Right atrium auricular region (tissue), 2 donors: ENCODE measurements around the gene COL24A1. TPM values are rescaled to one million over a fixed set of nuclear protein-coding genes. Genes with fewer than 3 reads are reported as not detected.

Experiments
- DNase-seq: peaks from one replicate; pipeline ENCODE4 v3.0.0-alpha.2; 2019; ENCODE audit warnings: low spot score
- H3K27ac ChIP-seq, 2 donors: fragments of 200-600 bp; sonication (generic); 1 replicate in 1 of 2; 2 replicates in 1 of 2; pipeline ENCODE4 v1.5.1; 2016 to 2019
- H3K27me3 ChIP-seq, 2 donors: fragments of 200-600 bp; sonication (generic); one replicate each; pipeline versions ENCODE4 v1.5.1 to v1.6.0; 2017 to 2019
- H3K36me3 ChIP-seq: fragments of 200-600 bp; sonication (generic); one replicate; pipeline ENCODE4 v1.5.1; 2016
- H3K4me1 ChIP-seq, 2 donors: fragments of 200-600 bp; sonication (generic); one replicate each; pipeline versions ENCODE4 v1.5.1 to v1.6.0; 2017 to 2019
- H3K4me3 ChIP-seq, 2 donors: fragments of 200-600 bp; sonication (generic); 1 replicate in 1 of 2; 2 replicates in 1 of 2; pipeline ENCODE4 v1.5.1; 2017 to 2019; ENCODE audit warnings: mild to moderate bottlenecking in 1 of 2, moderate library complexity in 1 of 2
- H3K9me3 ChIP-seq, 2 donors: fragments of 200-600 bp; sonication (generic); one replicate each; pipeline ENCODE4 v1.5.1; 2019
- total RNA-seq, 2 donors: library from RNA; depleted of rRNA; stranded (reverse); fragments of >200 nt; gene quantifications; one replicate each; pipeline ENCODE4 v1.1.0, GENCODE V29; 2016
- TF ChIP-seq, protein P1 (sequence below), 2 donors: fragments of 200-600 bp; sonication (generic); IDR thresholded peaks; one replicate each; pipeline ENCODE4 v1.5.1; 2019; ENCODE audit warnings: antibody characterized with exemption in 2 of 2

COL24A1 gene
- total RNA-seq, 2 donors from 2014 or later, result 0.67 to 1.0 TPM

DNA sequence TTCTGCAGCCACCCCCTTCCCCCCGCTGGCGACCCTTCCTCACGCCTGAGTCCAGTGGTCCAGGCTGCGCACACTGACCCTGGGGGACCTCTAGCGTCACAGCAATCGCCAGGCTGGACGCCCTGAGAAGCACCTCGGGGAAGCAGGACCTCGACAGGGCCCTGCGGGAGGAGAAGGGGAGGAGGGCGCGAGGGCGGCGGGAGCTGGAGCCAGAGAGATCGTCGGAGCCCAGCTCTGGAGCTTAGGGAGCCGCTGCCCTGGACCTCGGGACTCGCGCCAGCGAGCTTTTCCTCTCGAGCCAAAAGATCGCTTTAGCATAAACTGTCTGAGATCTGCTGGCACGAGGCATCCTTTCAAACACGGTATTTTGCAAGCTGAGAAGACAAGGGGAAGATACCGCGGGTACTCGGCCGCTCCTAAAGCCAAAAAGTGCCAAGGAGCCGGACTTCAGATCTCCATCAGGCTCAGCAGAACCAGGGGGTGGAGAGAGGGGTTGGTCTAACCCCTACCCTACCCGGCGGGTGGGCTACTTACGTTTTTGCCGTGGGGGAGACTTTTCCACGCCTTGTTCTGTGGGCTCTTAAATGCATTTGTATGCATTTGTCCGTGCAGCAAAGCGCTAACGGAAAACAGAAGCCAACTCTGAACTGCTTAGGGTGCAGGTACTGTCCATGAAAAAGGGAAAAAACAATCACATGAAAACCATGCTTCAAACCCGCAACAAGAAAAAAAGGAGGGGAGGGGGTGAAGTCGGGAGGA lies 586 bp downstream of the COL24A1 start:
- peak overlapping the region; percentile 27 to 49 for H3K4me3 ChIP-seq
- no peaks in the 10 kb centered on the region for H3K9me3 ChIP-seq
- no peaks in the 10 kb centered on the region for H3K36me3 ChIP-seq
- H3K4me1 ChIP-seq, result peaks cover 0 to 24% of the 10 kb centered on the region in 2 donors
- DNase-seq, result peak; percentile 56
- H3K27ac ChIP-seq, result peak overlapping the region; percentile 52 to 61
- H3K27me3 ChIP-seq, result no peaks in the 10 kb centered on the region
- TF ChIP-seq, protein P1, sequence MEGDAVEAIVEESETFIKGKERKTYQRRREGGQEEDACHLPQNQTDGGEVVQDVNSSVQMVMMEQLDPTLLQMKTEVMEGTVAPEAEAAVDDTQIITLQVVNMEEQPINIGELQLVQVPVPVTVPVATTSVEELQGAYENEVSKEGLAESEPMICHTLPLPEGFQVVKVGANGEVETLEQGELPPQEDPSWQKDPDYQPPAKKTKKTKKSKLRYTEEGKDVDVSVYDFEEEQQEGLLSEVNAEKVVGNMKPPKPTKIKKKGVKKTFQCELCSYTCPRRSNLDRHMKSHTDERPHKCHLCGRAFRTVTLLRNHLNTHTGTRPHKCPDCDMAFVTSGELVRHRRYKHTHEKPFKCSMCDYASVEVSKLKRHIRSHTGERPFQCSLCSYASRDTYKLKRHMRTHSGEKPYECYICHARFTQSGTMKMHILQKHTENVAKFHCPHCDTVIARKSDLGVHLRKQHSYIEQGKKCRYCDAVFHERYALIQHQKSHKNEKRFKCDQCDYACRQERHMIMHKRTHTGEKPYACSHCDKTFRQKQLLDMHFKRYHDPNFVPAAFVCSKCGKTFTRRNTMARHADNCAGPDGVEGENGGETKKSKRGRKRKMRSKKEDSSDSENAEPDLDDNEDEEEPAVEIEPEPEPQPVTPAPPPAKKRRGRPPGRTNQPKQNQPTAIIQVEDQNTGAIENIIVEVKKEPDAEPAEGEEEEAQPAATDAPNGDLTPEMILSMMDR (IDR thresholded peaks at IDR 0.05), result no peak

DNA sequence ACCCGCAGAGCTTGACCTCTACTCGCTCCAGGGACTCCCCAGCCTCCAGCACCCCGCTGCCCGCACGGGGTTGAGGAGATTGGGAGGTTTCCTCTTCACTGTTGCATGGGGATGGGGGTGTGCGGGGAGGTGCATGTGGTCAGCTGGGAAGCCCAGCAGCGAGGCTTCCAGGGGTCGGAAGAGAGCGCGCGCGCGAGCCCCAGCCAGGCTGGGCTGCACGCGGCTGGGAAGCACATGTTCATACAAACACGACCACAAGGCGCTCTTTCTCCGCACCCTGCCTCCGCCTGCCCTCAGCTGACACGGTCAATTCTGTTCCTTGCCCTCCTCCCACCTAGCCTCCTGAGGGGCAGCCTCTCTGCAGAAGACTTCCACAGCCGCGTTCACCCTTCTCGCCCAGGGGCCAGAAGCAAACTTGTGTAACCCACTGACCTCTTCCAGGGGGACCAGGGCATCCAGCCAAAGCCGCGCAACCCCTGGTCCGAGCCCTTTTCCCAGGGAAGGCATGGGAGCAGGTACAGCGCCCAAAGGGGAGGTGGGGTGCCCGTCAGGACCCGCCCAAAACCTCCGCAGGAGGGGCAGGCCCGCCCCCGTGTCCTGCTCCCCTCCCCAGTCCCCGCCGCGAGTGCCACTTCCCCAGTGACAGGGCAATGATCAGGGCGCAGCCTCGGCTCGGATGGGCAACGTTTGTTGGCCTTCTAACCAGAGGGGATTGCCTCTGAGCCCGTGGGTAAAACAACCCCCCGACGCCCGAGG lies 1.3 kb downstream of the COL24A1 start:
- peak overlapping the region; percentile 31 to 61 for H3K27ac ChIP-seq

DNA sequence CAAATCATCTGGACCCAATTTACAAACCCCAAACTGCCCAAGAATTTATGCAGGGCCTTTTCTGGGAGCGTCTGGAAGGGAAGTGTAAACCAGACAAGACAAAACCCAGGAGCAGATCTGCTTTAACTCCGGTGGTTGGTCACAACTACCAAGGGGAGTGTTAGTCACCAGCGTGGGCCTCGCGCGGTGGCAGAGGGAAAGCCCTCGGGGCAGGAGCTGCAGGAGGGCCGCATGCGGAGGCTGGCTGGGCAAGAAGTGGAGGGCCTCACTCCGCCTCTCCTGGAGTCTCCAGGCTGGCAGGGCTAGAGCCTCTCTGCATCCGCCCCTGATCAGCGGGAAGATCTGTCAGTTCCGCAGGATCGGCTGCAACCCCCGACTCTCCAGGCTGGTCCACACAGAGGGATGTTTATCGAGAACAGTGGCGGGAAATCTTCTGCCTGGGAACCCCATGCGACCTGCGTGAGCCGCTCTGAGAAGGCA lies 2.0 kb downstream of the COL24A1 start:
- peak; percentile 59 for DNase-seq
- H3K4me1 ChIP-seq, result peaks cover 0 to 24% of the 10 kb centered on the region in 2 donors
- H3K27me3 ChIP-seq, result no peaks in the 10 kb centered on the region
- TF ChIP-seq, protein P1 (IDR thresholded peaks at IDR 0.05), result no peak
- peak overlapping the region in 1 of 2 donors; percentile 49 for H3K4me3 ChIP-seq
- H3K36me3 ChIP-seq, result no peaks in the 10 kb centered on the region
- H3K27ac ChIP-seq, result peak overlapping the region in 1 of 2 donors; percentile 23
- no peaks in the 10 kb centered on the region for H3K9me3 ChIP-seq

More for the DNA sequence above, 1.3 kb downstream of the COL24A1 start:
- TF ChIP-seq, protein P1 (IDR thresholded peaks at IDR 0.05), result no peak
- H3K27me3 ChIP-seq, result no peaks in the 10 kb centered on the region
- H3K9me3 ChIP-seq, result no peaks in the 10 kb centered on the region
- H3K36me3 ChIP-seq, result no peaks in the 10 kb centered on the region
- peak; percentile 61 for DNase-seq
- peak overlapping the region; percentile 27 to 49 for H3K4me3 ChIP-seq
- H3K4me1 ChIP-seq, result peaks cover 0 to 24% of the 10 kb centered on the region in 2 donors

DNA sequence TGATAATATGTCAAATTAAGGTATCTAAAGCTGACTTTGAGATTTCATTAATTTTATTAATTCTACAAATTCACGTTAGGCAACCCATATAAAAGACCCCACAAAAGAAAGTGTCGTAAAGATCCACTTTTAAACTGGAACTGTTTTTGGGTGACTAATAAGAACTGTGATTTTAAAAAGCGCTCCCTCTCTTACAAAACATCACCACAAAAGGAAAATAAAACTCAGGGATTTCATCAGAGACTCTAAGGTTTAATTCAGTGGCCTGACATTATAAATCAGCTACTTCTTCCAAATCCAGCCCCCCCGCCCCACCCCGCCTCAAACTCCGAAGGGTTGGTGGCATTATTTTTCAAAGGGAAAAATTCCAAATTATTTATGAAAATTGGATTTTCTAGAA lies 2.7 kb downstream of the COL24A1 start:
- TF ChIP-seq, protein P1 (IDR thresholded peaks at IDR 0.05), result no peak

DNA sequence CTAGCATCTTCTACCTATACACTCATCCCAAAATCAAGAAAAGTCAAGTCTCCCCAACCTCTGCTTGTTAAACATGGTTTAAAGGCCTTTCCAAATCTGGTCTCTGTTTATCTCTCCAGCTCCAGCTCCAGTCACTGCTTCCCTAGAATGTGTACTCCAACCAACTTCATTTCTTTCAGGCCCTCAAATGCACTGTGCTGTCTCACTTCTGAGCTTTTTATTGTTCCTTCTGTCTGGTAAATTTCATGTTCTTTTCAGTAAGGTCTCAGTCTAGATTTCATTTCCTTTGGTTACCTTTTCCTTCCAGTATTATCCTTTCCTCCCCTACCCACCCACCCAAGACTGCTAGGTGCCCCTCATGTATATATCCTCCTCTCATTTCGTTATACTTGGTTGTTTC lies 3.7 kb downstream of the COL24A1 start:
- DNase-seq, result no peak
- Histone ChIP-seq H3K4me3 (no peak overlapping the region), H3K27ac (no peak overlapping the region), H3K27me3 (no peaks in the 10 kb centered on the region), H3K36me3 (no peaks in the 10 kb centered on the region), H3K4me1 (peaks cover 0 to 24% of the 10 kb centered on the region in 2 donors), H3K9me3 (no peaks in the 10 kb centered on the region)
- TF ChIP-seq, protein P1 (IDR thresholded peaks at IDR 0.05), result no peak

More for the DNA sequence above, 2.7 kb downstream of the COL24A1 start:
- Histone ChIP-seq H3K36me3 (no peaks in the 10 kb centered on the region), H3K4me3 (no peak overlapping the region), H3K4me1 (peaks cover 0 to 24% of the 10 kb centered on the region in 2 donors), H3K27ac (no peak overlapping the region), H3K27me3 (no peaks in the 10 kb centered on the region), H3K9me3 (no peaks in the 10 kb centered on the region)
- DNase-seq, result no peak
